Stimulated activated CD8-positive, alpha-beta memory T cell treated with anti-CD3 and anti-CD28 coated beads, Interleukin-2, amount 100 ng/mL, for 48 hours (primary cell): ENCODE data around the gene ACKR4.
"Not testable (repeated sequence)": the region's sequence is repeated elsewhere in the genome, so short reads cannot be mapped to it uniquely, and the experiment has no call there.

ENCODE experiments used
- DNase-seq, 2 donors: peaks; one replicate each; pipeline ENCODE4 v3.0.0-alpha.2; 2020; ENCODE audit warnings: low read depth in 2 of 2

The ACKR4 gene

DNA sequence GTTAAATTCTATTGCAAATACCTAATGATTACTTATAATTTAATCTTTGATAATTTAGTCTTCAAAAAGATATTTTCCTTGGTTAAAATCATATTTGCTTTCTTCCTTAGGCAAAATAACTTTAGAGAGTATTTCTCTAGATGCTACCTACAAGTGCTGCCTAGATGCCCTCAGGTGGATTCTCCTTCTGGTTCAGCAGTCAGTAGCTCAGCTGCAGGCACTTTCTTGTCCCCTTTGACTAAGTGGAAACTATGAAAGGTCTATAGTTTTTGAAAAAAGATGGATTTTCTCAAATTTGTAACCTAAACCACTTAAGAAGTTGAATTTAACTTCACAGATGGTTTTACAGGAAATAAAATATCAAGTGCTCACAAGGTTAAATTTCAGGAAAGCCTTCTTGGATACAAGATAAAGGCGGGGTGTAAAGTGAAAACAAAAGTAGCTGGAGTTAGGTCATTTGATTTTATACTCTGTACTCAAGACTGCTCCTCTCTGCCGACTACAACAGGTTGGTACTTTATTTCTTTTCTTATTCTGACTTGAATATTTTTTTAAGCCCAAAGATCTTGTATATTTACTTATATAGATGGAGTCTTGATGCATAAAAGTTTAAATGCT lies at the start of gene ACKR4:
TSS of gene ACKR4 (plus strand) at position 455 of the 618 bp plus-strand sequence. CDS start 3,128 bp downstream, outside the sequence.
- no peak for DNase-seq

DNA sequence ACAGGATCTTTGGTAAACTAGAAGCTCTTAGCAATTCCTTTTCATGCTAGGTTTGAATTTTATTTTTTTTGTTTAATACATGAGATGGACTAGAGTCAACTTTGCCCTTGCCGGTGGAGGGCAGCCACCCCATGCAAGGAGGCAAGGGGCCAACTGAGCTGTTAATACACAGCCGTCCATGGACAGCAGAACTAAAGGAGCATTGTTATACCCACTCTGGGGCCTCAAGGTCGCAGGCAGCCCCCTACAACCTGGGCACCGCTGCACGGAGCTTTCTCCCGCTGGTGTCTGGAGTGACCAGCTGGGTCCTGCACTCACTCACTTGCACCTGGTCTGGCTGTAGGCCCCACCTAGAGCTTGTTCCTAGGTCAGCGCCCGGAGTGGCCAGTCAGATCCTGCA lies 47.9 kb upstream of the ACKR4 start:
- no peak for DNase-seq

- no peak for DNase-seq
These were observed 47.0 kb upstream of the ACKR4 start for GRCh38 chr3:132549890-132550578.

DNA sequence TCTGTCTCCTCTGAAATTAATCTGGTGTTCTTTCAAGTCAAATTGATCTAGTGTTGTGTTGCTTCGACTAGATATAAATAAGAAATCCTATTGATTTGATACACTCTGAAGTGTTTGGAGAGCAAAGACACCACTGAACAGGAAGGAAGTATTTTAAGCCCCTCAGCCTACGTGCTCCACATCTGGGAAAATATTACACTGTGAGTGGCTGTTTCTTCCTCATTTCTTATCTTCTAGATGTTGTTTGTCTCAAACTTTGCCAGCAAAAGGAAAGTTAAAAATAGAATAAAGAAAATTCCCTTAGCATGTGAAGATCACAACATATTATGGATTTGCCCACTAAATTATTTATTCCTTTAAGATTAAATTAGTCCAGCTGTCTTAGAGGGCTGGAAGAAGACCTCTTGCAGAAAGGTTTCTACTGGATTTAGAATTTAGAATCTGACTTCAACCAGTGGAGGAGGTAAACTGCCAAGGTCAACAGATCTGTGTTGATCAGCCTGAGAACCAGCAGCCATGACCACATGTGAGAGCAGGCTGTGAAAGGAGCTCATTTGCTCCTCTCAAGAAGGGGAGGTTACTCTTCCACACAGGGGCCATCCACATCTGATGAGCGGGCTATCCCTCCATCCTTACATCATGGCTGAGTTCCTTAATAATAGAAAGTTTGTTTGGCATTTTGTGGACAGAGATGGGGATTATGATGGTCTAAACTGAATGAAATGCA lies 46.3 kb upstream of the ACKR4 start:
- DNase-seq, result no peak

DNA sequence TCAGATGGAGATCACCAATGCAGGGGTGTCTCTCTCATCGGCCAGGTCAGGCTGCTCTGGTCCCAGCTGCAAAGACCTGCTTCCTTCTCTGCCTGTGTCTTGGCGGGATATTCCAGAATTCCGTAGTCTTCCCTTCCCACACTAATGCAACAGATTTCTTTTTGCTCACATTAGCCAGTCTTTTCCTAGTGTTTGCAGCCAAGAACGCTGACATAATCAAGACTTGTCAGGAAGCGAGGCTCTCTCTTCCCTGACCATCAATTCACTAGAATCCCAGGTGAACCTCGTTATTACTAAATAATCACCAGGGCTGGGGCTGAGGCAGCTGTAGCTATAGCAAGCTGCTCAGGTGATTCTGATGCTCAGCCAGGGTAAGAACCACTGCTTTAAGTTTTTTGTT lies 43.2 kb upstream of the ACKR4 start:
- no peak for DNase-seq

GRCh38 chr3:132554437-132554836 lies 42.6 kb upstream of the ACKR4 start:
- DNase-seq, result no peak

DNA sequence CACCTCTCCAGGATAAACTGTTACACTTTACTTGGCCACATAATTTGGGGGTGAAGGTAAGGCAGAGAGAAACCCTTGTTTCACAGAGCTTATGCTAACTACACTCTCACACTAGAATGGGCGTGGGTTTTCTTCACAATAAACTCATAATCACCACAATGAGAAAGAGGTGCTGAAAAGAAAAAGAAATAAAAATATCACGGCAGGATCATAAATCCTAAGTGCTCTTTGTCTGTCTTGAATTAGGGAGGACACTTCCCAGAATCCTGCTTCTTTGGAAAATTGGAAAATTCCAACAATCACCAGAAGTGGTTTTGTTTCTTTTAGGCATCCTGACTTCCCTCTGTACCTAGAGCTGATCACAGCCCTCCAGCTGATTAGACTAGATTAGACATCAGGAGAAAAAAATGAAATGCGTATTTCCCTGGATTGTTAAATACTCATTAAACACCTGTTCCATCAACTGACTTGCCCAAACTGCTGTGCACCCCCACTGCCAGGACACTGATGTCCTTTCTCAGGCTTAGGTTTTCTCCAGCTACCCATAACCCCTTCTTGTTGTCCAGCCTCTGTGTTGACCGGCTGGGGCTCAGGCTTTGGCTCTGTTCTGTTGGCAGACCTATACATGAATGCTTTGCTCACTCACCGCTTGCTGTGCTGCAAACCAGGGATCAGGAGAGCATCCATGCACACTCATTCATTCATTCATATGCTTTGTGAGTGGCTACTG lies 41.6 kb upstream of the ACKR4 start:
- DNase-seq, result no peak

DNA sequence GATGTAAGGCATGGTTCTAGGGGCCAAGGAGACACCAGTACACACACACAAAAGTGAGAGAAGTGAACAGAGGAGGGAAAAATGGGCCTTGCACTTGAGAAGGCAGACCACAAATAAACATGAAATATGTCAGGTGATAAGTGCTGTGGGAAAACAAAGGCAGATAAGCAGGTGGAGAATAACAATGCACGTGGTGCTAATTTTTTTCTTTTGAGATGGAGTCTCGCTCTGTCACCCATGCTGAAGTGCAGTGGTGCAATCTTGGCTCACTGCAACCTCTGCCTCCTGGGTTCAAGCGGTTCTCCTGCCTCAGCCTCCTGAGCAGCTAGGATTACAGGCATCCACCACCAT lies 41.1 kb upstream of the ACKR4 start:
- not testable (repeated sequence) for DNase-seq

DNA sequence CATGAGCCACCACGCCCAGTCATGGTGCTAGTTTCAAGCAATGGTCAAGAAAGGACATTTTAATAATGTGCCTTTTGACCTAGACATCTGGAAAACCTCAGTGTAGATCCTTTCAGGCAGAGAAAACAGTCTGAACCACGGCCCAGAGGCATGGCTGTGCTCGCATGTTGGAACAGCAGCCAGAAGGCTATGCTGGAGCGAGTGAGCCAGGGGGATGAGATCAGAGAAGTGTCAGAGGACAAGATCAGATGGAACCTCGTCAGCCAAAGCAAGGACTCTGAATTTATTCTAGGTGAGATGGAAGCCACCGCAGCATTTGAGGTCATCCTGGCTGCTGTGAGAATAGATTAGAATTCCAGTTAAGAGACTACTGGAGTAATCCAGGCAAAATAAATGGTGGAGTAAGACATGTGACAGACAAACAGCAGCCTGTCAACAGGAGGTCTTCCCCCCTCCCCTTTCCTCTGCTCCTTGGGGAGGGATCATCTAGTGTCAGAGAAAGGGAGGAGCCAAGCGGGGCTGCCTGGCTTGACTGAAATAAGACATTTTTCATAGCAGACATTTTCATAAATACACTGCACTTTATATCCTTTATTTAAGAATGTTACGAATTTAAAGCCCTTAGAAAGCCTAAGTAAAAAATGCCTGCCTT lies 40.4 kb upstream of the ACKR4 start:
- no peak for DNase-seq

GRCh38 chr3:132561003-132561402 lies 36.1 kb upstream of the ACKR4 start:
- DNase-seq, result no peak

GRCh38 chr3:132563420-132564069 lies 33.5 kb upstream of the ACKR4 start:
- DNase-seq, result no peak

- no peak for DNase-seq
These were observed 33.0 kb upstream of the ACKR4 start for GRCh38 chr3:132564070-132564465.

DNA sequence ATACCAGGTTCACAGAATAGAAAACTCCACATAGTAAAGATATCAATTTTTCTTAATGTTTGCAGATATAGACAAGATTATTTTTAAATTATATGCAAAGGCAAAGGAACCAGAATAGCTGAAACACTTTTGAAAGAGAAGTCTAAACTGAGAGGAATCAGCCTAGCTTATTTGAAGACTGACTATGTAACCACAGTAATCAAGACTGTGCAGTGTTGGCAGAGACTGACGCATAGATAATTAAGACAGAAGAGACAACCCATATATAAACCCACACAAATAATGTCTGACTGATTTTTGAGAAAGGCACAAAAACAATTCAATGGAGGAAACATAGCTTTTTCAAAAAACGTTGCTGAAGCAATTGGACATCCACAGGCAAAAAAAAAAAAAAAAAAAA lies 28.6 kb upstream of the ACKR4 start:
- no peak for DNase-seq

DNA sequence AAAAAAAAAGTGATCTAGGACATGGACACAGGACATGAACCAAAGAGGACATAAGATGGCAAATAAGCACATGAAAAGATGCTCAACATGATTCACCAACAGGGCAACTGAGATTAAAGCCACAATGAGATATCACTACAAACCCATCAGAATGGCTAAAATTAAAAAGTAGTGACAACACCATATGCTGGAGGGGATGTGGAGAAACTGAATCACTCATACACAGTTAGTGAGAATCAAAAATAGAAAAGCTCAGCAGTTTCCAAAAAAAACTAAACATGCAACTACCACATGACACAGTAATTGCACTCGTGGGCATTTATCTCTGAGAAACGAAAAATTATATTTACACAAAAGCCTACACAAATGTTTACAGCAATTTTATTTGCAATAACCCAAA lies 27.9 kb upstream of the ACKR4 start:
- no peak for DNase-seq

GRCh38 chr3:132569580-132569979 lies 27.5 kb upstream of the ACKR4 start:
- no peak for DNase-seq

DNA sequence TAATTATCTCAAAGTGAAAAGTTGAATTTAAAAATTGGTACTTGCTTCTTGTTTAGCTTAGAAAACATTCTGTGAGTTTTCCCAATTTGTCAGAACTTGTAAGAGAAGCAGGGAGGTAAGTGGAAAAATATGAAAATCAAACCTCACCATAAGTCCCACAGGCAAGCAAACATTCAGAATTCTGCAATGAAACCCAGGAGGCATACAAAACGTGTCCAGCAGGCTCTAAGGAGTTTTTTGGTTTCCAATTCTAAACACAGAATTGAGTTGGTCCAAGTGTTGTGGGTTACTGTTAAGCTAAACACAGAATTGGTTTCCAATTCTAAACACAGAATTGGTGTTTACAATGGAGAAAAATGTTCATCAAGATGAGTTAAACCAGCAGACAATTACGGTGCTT lies 27.1 kb upstream of the ACKR4 start:
- DNase-seq, result no peak

DNA sequence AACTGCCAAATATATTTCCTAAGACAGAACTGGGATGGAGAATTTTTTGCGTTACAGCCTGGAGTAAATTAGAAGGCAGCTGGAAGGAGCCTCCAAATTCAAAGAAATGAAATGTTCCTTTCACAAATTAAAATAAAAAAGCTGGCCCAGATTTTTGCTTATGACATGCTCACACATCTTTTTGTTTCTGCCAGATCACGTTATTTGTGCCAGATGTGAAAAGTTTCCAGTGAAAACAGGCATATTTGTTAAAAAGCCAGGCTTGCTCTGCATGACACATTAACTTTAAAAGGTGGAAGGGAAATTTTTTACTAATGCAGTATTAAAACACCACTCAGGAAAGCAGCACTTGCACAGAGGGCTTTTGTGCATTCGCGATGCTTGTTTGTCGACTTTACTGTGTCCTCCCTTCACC lies 23.3 kb upstream of the ACKR4 start:
- DNase-seq, result no peak

DNA sequence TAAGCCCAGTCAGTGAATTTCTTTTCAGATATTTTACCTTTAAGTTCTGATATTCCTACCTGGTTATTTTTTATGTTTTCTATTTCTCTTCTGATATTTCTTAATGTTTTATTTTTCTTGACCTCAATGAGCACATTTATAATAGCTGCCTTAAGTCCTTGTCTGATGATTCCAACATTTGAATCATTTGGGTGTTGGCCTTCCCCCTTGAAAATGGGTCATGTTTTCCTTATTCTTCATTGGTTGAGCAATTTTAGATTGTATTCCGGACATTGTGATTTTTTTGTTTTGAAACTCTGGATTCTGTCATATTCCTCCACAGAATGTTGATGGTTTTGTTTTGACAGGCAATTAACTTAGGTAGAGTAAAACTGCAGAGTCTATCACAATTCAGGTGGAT lies 9.7 kb upstream of the ACKR4 start:
- no peak for DNase-seq

GRCh38 chr3:132592216-132592615 lies 4.9 kb upstream of the ACKR4 start:
- DNase-seq, result no peak

- no peak for DNase-seq
These were observed 3.7 kb upstream of the ACKR4 start for GRCh38 chr3:132593241-132593946.

DNA sequence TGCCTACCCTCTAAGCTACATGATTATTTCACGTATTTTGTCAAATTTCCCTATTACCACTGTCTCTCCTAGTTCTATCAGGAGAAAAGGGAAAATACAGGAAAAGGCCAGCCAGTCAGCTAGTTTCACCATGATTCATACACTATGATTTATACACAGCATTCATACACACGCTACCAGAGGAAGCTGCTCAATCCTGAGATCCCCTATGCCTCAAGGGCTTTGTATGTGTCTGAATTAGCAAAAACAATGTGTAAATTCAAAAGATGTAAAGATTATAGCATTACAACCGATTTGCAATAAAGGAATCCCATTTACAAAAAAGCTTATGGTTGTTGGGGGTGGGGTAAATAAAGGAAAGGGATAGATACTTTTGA lies 3.1 kb upstream of the ACKR4 start:
- DNase-seq, result no peak
